HepG2 (cell line): Measurements from ENCODE around the gene RBP7. TPM values are rescaled to one million over a fixed set of nuclear protein-coding genes. Genes with fewer than 3 reads are reported as not detected.

Source experiments
- ATAD3A ChIP-seq: sonication (generic); formaldehyde crosslinking; IDR thresholded peaks from 2 replicates; pipeline ENCODE4 v1.4.0; 2020; ENCODE audit warnings: missing genetic modification reagents
- ATF1 ChIP-seq: IDR thresholded peaks from 2 replicates; pipeline ENCODE4 v1.6.1; 2016; ENCODE audit warnings: mild to moderate bottlenecking, control low read depth
- CBX1 ChIP-seq: IDR thresholded peaks from one replicate; pipeline ENCODE4 v1.6.1; 2016; ENCODE audit warnings: antibody characterized with exemption, low read depth
- E2F5 ChIP-seq: sonication (generic); formaldehyde crosslinking; conservative IDR thresholded peaks from 2 replicates; pipeline ENCODE4 v1.4.0; 2020; ENCODE audit warnings: missing genetic modification reagents
- HOXD1 ChIP-seq: sonication (generic); formaldehyde crosslinking; IDR thresholded peaks from 2 replicates; pipeline ENCODE4 v1.5.0; 2020; ENCODE audit warnings: missing genetic modification reagents
- KDM5B ChIP-seq: sonication (generic); formaldehyde crosslinking; IDR thresholded peaks from 2 replicates; pipeline ENCODE4 v1.4.0; 2020; ENCODE audit warnings: missing genetic modification reagents, mild to moderate bottlenecking, borderline replicate concordance
- MAFG ChIP-seq: sonication (generic); formaldehyde crosslinking; IDR thresholded peaks from 2 replicates; pipeline ENCODE4 v1.5.1; 2020; ENCODE audit warnings: mild to moderate bottlenecking, missing genetic modification reagents
- MIER3 ChIP-seq: IDR thresholded peaks from 2 replicates; pipeline ENCODE4 v1.6.1; 2016; ENCODE audit warnings: missing compliant biosample characterization, borderline replicate concordance
- MXD4 ChIP-seq: IDR thresholded peaks from 2 replicates; pipeline ENCODE4 v1.6.1; 2016; ENCODE audit warnings: mild to moderate bottlenecking, missing biosample characterization, missing genetic modification reagents
- NR0B2 ChIP-seq: sonication (generic); formaldehyde crosslinking; IDR thresholded peaks from 2 replicates; pipeline ENCODE4 v1.4.0; 2020; ENCODE audit warnings: mild to moderate bottlenecking, missing genetic modification reagents
- SYNCRIP ChIP-seq: fragments of 200-400 bp; formaldehyde crosslinking; IDR thresholded peaks from 2 replicates; pipeline ENCODE4 v1.6.1; 2018; ENCODE audit warnings: mild to moderate bottlenecking, low read depth, low read length; ENCODE audit not compliant: insufficient read depth
- TRIM22 ChIP-seq: fragments of 450-650 bp; IDR thresholded peaks from 2 replicates; pipeline ENCODE4 v1.6.1; 2017
- ZBTB46 ChIP-seq: sonication (generic); formaldehyde crosslinking; IDR thresholded peaks from 2 replicates; pipeline ENCODE4 v1.4.0; 2020; ENCODE audit warnings: mild to moderate bottlenecking, missing genetic modification reagents, borderline replicate concordance
- ZNF382 ChIP-seq: sonication (generic); formaldehyde crosslinking; IDR thresholded peaks from 2 replicates; pipeline ENCODE4 v1.5.0; 2020; ENCODE audit warnings: missing genetic modification reagents, mild to moderate bottlenecking, borderline replicate concordance
- ZNF383 ChIP-seq: sonication (generic); formaldehyde crosslinking; IDR thresholded peaks from 2 replicates; pipeline ENCODE4 v1.4.0; 2020; ENCODE audit warnings: missing genetic modification reagents, mild to moderate bottlenecking, borderline replicate concordance
- ZNF503 ChIP-seq: sonication (generic); formaldehyde crosslinking; IDR thresholded peaks from 2 replicates; pipeline ENCODE4 v1.4.0; 2020; ENCODE audit warnings: missing genetic modification reagents
- ZNF687 ChIP-seq: sonication (generic); formaldehyde crosslinking; IDR thresholded peaks from 2 replicates; pipeline ENCODE4 v1.5.1; 2020; ENCODE audit warnings: mild to moderate bottlenecking, missing genetic modification reagents, moderate library complexity
- ZNF850 ChIP-seq: sonication (generic); formaldehyde crosslinking; conservative IDR thresholded peaks from 2 replicates; pipeline ENCODE4 v1.9.0; 2021; ENCODE audit warnings: mild to moderate bottlenecking, missing genetic modification reagents
- ZSCAN22 ChIP-seq: sonication (generic); formaldehyde crosslinking; IDR thresholded peaks from 2 replicates; pipeline ENCODE4 v1.4.0; 2020; ENCODE audit warnings: mild to moderate bottlenecking, missing genetic modification reagents
- polyA plus RNA-seq, 8 experiments: library from polyadenylated mRNA; depleted of rRNA in 3 of 8; stranded (reverse) in 7 of 8; unstranded in 1 of 8; fragments of >200 nt; fragmentation: Illumina TruSeq in 4 of 8; extraction: Trizol in 4 of 8; gene quantifications; 2 replicates each; pipeline versions ENCODE4 v1.2.1 to v1.2.3, GENCODE V29; 2011 to 2016; ENCODE audit warnings: low read depth in 4 of 8, missing spikeins in 1 of 8, mixed read lengths in 1 of 8; ENCODE audit not compliant: insufficient read depth in 1 of 8
- total RNA-seq, 5 experiments: library from RNA; depleted of rRNA; stranded (reverse); fragments of >200 nt; fragmentation: Illumina TruSeq; extraction: Trizol; gene quantifications; 2 replicates each; pipeline ENCODE4 v1.2.3, GENCODE V29; 2016; ENCODE audit warnings: low read depth in 1 of 5

Gene RBP7
- total and polyA plus RNA-seq, 2 of the 13 experiments (the other 11 are each of a cell fraction or from before 2014, with no cell fraction given): 1.6 to 2.0 TPM

- TF ChIP-seq E2F5 (CRISPR knock-in tag) (no peak), CBX1 (no peak), ATF1 (CRISPR knock-in tag) (no peak), KDM5B (CRISPR knock-in tag) (peak; percentile 69; the same call in 1 of the 2 replicates), MAFG (CRISPR knock-in tag) (no peak), ZBTB46 (no peak), ZNF382 (no peak), HOXD1 (CRISPR knock-in tag) (no peak), MIER3 (CRISPR knock-in tag) (no peak), MXD4 (CRISPR knock-in tag) (0 out of 2 replicates have a peak, but pooled peaks have one; percentile 34), ATAD3A (CRISPR knock-in tag) (no peak), ZNF383 (CRISPR knock-in tag) (no peak), ZNF850 (CRISPR knock-in tag) (no peak), SYNCRIP (no peak), NR0B2 (no peak), TRIM22 (no peak), ZNF687 (CRISPR knock-in tag) (peak; percentile 86), ZNF503 (CRISPR knock-in tag) (no peak), ZSCAN22 (no peak)
These were observed 35.7 kb downstream of the RBP7 start, which contains the start of gene UBE4B (continued) for GRCh38 chr1:10032590-10033358.
